NK-92 (cell line): ENCODE data around the gene HTR3B.

ENCODE experiments used
- DNase-seq: peaks from one replicate; lab custom pipeline; 2025; ENCODE audit not compliant: unreplicated experiment; lab: John Stamatoyannopoulos, UW

The HTR3B gene

GRCh38 chr11:113989381-113989780 is 84.8 kb downstream of the HTR3B start:
- DNase-seq: no peak

GRCh38 chr11:113989916-113990315 is 85.3 kb downstream of the HTR3B start:
- DNase-seq: no peak

GRCh38 chr11:113991170-113991569 is 86.6 kb downstream of the HTR3B start:
- no peak for DNase-seq

- DNase-seq: no peak
These were observed 87.3 kb downstream of the HTR3B start for GRCh38 chr11:113991718-113992458.

GRCh38 chr11:113992459-113993110 is 88.0 kb downstream of the HTR3B start:
- DNase-seq: no peak

GRCh38 chr11:113994077-113994954 is 89.7 kb downstream of the HTR3B start:
- DNase-seq: no peak
